Left ventricle myocardium superior (tissue), 1 donor: ENCODE data around the gene DNASE1L2. TPM values are rescaled to one million over a fixed set of nuclear protein-coding genes. Genes with fewer than 3 reads are reported as not detected.

ENCODE experiments used
- ATAC-seq: fragments of 200-7000 bp; cut with Tn5 transposase; one replicate; pipeline ENCODE4 v1.9.1; 2020; ENCODE audit warnings: mild to moderate bottlenecking, moderate library complexity
- DNase-seq: peaks from one replicate; pipeline ENCODE4 v3.0.0-alpha.2; 2020
- intact Hi-C: fragments of 100-400 bp; cut with micrococcal nuclease; formaldehyde crosslinking; loops from one replicate; pipeline ENCODE4 v1.11.0; 2022
- long read RNA-seq: library from polyadenylated mRNA; unstranded; transcript quantifications from one replicate; pipeline ENCODE4 v2.0.0, GENCODE V29; 2021
- total RNA-seq: library from RNA; stranded (reverse); fragmentation: NEBNext Ultra II Directional; extraction: Animal tissue kit (Norgen Biotek cat#: 25700); gene quantifications from one replicate; pipeline ENCODE4 v1.2.1, GENCODE V29; 2021
- donor health status: DM: no; HTN: yes; CAD: no; lungs with severe emphysema.

DNASE1L2 gene, protein sequence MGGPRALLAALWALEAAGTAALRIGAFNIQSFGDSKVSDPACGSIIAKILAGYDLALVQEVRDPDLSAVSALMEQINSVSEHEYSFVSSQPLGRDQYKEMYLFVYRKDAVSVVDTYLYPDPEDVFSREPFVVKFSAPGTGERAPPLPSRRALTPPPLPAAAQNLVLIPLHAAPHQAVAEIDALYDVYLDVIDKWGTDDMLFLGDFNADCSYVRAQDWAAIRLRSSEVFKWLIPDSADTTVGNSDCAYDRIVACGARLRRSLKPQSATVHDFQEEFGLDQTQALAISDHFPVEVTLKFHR
- 0.47 TPM for total RNA-seq
- long read RNA-seq = 0 reads

DNA sequence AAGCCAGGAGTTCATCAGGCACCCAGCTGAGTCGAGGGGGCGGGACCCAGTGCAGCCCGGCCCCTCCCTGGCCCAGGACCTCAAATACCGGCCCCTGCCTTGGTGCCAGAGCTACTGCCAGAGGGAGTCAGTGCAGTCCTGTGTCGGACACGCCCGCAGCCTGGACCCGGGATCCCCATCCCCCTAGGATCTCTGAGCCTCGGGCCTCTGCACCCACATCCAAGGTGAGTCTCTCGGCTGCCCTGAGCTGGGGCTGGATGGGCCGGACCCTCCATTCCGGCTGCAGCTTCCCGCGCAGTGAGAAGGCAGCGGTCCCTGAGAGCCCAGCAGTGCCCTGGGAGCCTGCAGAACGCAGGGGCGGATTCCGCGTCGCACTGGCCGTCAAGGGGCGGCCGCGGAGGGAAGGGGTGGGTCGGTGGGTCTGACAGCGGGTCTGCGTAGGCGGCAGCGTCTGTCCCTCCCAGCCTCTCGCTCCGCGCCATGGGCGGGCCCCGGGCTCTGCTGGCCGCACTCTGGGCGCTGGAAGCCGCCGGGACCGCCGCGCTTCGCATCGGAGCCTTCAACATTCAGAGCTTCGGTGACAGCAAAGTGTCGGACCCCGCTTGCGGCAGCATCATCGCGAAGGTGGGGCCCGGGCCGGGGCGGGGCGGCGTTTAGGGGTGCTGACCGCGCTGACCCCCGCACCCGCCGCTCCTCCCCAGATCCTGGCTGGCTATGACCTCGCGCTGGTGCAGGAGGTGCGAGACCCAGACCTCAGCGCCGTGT lies at the start of gene DNASE1L2:
TSS of gene DNASE1L2 (plus strand) at position 108 of the 765 bp plus-strand sequence. CDS start at position 481, 373 bp downstream.
- intact Hi-C loops = no loop called here
- ATAC-seq (peak; percentile 38), DNase-seq (peak; percentile 58)

DNA sequence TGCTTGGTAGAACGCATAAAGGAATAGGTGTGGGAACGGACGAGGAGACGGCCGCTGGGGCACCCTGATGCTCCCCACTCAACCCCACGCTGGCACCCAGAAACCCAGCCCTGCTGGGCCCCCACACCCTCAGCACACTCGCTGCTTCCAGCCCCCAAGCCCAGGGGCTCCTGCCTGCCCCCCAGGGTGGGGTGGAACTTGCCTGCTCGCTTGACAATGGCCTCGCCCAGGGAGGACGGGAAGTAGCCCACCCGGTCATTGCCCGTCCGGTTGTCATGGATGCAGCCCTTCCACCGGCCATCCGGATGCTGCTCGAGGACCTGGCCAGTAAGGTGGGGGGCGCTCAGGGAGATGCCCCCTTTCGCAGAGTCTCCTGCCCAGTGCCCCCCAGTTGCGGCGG lies 49.7 kb upstream of the DNASE1L2 start:
- DNase-seq (no peak), ATAC-seq (no peak)
- intact Hi-C loops = no loop called here

DNA sequence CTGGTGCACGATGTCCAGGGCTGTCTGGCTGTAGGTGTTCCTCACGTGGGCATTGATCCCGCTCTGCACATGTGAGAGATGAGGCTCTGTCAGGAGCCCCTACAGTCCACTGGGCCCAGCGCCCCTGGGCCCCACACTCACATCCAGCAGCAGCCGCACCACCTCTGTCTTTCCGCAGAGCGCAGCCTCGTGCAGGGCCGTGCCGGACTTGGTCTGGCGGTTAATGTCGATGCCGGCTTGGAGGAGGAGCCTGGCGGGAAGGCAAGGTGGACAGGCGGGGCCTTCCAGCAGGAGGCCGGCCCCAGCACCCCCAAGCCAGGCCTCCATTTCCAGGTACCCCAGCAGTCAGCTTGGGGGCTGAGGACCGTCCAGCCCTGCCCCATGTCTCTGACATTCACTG lies 49.0 kb upstream of the DNASE1L2 start:
- intact Hi-C loops = no loop called here
- DNase-seq (no peak), ATAC-seq (no peak)

DNA sequence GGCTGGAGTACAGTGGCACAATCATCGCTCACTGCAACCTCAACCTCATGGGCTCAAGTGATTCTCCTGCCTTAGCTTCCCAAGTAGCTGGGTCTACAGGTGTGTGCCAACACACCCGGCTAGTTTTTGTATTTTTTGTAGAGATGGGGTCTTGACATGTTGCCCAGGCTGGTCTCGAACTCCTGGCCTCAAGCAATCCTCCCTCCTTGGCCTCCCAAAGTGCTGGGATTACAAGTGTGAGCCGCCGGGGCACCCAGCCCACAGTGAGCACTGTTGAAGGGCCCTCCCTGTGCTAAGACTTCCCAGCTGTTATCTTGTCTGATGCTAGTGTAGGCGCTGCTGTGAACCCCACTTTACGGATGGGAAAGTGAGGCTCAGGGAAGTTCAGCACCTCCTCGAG lies 47.8 kb upstream of the DNASE1L2 start:
- intact Hi-C loops = no loop called here
- no peak for ATAC-seq

DNA sequence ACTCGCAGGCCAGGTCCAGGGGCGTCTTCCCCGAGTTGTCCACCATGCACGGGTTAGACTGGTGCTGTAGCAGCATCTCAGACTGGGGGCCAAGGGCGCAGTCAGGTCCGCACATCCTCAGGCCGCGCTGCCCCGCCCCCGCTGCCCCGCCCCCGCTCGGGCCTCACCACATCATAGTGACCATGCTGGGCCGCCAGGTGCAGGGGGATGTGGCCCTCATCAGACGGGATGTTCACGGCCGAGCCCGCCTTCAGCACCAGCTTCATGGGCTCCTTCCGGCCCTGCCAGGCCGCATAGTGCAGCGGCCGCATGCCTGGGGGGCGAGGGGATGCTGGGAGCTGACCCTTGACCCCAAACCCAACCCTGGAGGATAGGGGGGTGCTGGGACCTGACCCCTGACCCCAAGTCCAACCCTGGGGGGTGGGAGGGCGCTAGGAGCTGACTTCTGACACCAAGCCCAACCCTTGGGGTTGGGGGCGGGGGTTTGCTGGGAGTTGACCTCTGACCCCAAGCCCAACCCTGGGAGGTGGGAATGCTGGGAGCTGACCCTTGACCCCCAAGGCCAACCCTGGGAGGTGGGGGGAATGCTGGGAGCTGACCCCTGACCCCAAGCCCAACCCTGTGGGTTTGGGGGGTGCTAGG lies 46.9 kb upstream of the DNASE1L2 start:
- intact Hi-C loops = no loop called here
- no peak for DNase-seq
- ATAC-seq = no peak

More for the DNA sequence above, 47.8 kb upstream of the DNASE1L2 start:
- no peak for DNase-seq

DNA sequence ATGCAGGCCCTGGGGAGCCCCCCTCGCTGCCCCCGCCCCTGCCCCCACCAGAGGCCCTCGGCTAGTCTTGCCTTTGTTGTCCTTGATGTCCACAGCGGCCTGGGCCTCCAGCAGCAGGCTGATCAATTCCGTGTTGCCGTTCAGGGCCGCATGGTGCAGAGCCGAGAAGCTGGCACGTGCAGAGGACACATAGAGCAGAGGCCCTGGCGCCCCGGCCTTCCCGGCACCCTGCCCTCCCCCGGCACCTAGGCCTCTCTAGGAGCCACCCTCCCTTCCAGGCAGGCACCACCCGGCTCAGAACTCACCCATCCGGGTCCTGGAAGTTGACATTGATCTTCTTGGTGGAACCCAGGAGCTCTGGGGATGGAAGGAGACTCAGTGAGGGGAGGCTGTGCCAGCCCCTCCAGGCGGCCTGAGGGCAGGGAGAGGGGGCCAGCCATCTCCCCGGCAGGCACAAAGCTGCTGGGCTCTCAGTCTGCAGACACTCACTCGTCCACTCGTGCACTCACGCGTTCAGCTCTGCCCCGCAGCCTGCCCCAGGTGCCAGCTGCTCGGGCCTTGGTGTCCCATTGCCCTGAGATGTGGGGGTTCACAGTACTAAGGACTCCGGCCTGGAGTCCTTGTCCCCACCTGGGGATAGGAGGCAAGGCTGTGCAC lies 46.1 kb upstream of the DNASE1L2 start:
- intact Hi-C loops = no loop called here
- DNase-seq = no peak
- no peak for ATAC-seq

DNA sequence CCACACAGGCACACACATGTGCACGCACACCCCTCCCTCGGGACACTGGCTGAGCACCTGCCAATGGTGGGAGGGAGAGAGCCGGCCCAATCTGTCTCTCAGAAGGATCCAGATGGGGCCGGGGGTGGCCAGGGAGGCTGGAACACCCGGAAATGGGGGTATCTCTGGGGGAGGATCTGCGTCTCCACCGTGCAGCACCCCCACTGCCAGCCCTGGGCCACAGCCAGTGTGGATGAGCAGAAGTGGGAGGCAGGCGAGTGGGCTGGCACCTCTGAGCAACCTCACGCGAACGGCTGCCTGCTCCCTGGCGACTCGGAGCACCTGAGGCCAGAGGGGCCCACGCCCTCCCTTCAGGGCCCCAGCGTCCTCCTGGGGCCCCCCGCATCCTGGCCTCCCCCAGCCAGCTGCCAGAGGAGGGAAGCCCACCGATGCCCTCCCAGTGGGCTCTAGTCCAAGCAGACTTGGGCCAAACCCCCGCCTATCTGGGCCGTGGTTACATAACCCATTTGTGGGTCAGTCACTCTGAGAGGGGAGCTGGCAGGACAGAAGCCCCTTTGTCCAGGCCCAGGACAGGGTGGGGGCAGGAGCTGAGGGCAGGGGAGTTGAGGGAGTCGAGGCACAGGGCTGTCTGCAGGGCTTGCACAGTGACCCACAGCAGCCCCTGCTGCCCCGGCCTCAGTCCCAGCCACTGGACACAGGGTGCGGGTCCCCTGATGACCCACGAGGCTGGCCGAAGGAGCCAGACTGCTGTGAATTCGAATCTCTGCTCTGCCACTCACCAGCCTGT lies 45.4 kb upstream of the DNASE1L2 start:
- DNase-seq (no peak), ATAC-seq (no peak)
- intact Hi-C loops = no loop called here

DNA sequence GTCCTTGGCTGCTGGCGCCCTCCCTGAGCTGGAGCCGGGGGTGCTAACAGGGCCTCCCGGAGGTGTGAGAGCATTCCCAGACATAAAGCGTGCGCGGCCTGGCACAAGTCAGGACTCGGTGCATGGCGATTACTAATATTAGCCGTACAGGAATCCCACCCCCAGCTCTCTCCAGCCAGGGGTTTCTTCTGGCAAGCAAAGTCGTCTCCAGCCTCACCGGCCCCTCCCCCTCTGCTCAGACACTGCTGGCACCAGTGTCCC lies 44.9 kb upstream of the DNASE1L2 start:
- intact Hi-C loops = no loop called here
- ATAC-seq (peak; percentile 59), DNase-seq (peak; percentile 54)

DNA sequence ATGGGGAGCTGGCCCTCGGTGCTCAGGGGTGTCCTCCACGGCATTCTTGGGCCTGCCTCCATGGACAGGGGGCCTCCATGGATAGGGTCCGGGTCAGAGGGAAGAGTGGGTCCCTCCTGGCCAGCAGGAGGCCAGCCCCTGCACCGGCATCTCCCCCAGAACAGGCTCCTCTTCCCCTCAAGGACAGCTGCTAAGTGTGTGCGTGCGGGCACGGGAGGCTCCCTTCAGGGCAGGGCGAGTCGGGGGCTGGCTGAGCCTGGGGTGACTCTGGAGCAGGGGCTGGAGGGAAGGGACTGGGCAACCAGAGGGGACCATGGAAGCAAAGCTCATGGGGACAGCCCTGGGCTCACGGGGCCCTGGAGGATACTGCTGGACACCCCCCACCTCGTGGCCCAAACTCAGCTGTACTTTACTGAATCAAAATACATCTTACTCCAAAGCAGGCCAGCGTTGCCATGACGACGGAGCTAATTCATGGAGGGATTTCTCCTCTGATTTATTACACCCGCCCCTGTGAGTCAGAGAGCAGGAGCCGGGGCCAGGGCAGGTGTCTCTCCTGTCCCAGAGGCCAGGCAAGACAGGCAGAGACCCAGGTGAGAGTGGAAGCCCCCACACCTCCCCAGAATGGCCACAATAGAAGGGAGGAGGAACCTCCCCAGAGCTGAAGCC lies 41.9 kb upstream of the DNASE1L2 start:
- ATAC-seq = no peak
- intact Hi-C loops = no loop called here

DNA sequence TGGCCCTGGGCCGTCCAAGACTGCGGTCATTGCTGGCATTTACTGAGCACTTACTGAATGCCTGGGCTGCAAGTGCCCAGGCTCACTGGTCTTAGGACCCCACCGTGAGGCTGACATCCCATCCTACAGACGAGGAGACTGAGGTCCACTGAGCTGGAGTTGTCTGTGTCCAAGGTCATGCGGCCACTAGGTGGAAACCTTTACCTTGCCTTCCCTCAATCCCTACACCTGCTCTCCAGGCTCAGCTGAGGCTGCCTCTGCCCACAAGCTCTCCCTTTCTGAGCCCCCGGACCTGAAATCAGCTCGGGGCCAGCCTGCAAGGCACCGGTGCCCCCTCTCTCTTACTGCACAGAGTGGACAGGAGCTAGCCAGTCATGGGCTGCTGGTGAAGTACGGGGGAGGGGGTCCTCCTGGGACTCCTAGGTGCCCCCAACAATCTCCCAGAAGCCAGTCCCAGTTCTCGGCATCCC lies 41.4 kb upstream of the DNASE1L2 start:
- no peak for DNase-seq
- intact Hi-C loops = no loop called here
- peak; percentile 53 for ATAC-seq

More for the DNA sequence above, 41.9 kb upstream of the DNASE1L2 start:
- no peak for DNase-seq

DNA sequence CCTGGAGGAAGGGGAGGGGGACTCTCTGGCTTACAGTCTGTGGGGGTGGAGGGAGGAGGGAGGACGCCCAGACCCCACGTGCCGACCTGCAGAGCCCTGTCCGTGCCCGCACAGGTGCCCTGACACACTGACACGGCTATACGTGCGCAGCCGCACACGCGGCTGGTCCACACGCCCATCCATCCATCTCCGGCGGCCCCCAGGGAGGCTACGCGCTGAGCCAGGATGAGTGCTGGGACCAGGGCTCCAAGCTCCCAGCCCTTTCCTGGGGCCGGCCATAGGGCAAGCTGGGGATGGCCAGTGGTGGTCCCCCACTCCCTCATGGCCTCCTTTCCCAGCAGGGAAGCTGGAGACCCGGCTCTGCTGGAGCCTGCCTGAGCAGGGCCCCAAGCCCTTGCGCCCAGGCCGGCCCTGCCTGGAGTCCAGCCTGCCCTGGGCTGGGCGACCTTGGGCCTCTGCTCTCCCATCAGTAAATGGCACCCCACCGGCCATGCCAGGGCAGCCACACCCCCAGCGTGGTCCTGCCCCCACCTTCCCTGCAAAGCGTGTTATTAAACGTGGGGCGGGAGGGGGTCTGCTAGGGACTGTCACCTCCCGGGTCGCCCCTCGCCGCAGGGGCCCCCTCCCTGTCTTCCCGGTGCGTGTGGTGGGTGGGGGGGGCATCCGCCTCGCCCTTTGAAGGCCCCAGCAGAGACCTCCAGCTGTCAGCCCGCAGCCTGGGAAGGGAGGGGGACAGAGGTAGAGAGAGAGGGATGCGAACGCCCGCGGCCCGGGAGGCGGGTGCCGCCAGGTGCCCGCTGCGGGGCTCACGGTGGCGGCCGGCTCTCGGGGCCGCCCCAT lies 40.7 kb upstream of the DNASE1L2 start:
- intact Hi-C loops = no loop called here
- DNase-seq (no peak), ATAC-seq (no peak)

DNA sequence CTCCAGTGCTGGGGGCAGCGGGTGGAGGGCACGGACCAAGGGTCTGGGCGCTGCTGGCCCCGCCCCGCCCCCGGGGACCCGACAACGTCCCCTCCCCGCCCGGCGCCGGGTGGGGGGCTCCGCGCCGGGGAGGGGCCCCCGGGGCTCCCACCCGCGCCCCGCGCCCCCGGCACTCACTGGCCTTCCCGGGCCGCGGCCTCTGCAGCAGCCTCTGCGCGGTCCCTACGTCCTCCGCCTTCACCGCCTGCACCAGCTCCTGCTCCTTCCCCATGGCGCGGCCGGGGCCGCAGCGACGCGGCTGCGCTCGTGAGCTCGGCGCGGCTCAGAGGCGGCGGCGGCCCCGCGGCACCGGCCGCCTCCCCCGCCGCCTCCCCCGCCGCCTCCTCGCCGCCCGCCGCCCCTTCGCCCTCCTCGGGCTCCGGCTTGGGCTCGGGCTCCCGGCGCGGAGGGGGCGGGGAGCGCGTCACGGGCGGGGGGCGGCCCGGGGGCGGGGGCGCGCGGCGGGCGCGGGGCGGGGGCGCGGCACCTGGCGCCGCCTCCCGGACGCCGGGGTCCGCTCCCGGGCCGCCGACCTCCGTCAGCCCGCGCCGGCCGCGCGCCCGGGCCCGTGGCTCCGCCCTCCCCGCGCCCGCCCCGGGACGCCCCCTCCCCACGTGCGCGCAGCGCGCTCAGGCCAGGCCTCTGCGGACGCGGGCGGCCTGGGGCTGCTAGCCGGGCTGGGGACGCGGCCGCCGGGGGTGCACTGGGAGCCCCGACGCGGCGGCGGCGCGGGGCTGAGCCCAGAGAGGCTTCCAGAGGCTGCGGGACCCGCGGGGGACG lies 39.9 kb upstream of the DNASE1L2 start, which contains the start of gene CASKIN1:
TSS of gene CASKIN1 (minus strand) at position 444 of the 819 bp plus-strand sequence. CDS start at position 271, 173 bp downstream.
- ATAC-seq = no peak
- DNase-seq = no peak
- intact Hi-C loops = no loop called here

DNA sequence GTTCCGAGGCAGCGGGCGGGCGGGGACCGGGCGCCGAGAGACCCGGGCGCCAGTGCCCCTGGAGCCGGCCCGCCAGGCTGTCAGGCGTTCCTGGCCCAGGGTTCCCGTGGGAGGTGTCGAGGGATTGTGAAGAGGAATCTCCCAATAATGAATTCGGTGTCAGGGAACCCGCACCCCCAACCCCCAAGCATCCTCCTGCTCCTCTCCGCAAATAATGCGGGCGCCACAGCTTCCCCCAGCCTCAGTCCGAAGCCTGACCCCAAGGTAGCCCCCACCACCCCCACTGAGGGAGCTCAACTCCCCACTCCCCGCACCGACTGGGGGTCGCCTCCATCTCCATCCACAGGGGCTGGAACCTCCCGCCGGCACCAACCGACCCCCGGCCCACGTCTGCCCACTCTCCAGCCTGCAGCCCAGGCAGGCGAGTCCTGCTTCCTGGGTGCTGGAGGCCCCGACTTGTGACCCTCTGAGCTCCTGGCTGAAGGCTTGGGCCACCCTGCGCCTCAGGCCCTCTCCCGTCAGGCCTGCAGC lies 39.2 kb upstream of the DNASE1L2 start:
- DNase-seq = no peak
- no peak for ATAC-seq
- intact Hi-C loops = no loop called here

DNA sequence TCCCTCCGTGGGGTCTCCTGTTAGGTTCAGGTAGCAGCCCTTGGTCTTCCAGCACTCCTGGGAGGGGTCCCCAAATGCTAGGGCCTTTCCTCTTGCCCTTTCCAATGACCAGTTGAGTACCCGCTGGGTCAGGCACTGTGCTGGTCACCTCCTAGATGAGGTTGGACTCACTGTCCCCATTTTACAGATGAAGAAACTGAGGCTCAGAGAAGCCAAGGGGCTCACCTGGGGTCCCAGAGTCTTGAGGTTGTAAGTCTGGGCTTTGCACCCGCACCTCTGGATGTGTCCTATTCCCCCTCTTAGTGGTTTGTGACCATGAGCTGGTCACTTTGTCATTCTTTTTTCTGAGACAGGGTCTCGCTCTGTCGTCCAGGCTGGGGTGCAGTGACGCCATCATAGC lies 38.5 kb upstream of the DNASE1L2 start:
- DNase-seq (no peak), ATAC-seq (no peak)
- intact Hi-C loops = no loop called here

DNA sequence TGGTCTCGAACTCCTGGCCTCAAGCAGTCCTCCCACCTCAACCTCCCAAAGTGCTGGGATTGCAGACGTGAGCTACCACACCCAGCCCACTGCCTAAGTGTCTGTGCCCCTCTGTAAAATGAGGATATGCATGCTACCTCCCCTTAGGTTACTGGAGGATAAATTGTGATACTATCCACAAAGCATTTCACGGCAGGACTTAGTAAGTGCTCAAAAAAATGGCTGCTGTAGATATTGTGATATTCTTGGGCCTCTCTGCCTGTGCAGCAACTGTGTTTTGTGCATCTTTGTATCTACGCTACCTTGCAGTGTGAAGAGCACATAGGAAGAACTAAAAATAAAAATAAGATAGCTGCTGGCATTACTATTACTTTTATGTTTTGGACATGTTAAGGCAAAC lies 38.0 kb upstream of the DNASE1L2 start:
- no peak for ATAC-seq
- intact Hi-C loops = no loop called here
- DNase-seq = no peak

DNA sequence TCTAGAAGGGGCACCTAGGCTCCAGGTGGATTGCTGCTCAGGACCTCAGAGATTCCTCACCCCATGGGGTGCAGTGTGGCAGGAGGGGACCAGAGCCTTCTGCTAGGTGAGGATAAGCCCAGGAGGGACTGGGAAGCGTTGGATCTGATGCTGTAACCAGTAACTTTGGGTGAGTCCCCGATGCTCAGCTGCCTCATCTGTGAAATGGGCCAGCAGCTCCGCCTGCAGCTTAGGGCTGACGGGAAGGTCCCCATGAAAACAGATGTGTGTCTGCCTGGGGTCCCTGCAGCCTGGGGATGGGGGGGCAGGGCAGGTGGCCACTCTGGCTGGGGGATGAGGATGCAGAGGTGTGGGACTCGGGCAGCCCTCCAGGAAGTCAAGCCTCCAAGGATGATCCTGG lies 37.1 kb upstream of the DNASE1L2 start:
- ATAC-seq (no peak), DNase-seq (no peak)
- intact Hi-C loops = no loop called here
